SU-DHL-6 (cell line): Measurements from ENCODE around the gene EIF3J.
"Not testable (repeated sequence)": the region's sequence is repeated elsewhere in the genome, so short reads cannot be mapped to it uniquely, and the experiment has no call there.

ENCODE experiments used
- H2AFZ ChIP-seq: fragments of 200-600 bp; sonication (generic); 2 replicates; pipeline ENCODE4 v1.6.1; 2014; ENCODE audit warnings: low read depth, mild to moderate bottlenecking, moderate library complexity, mixed read lengths, antibody characterized with exemption, low read length; ENCODE audit not compliant: severe bottlenecking
- H3F3A ChIP-seq: fragments of 200-600 bp; shearing (Covaris generic); 2 replicates; pipeline ENCODE4 v1.6.0; 2016; ENCODE audit warnings: antibody characterized with exemption, mild to moderate bottlenecking; ENCODE audit not compliant: insufficient read depth
- H3K27ac ChIP-seq: fragments of 200-600 bp; sonication (generic); 2 replicates; pipeline ENCODE4 v1.5.1; 2016; ENCODE audit warnings: low read depth, mild to moderate bottlenecking, low read length, moderate library complexity, mixed read lengths
- H3K27me3 ChIP-seq: fragments of 200-600 bp; sonication (generic), shearing (Covaris generic); 2 replicates; pipeline ENCODE4 v1.6.0; 2014; ENCODE audit warnings: mild to moderate bottlenecking, low read length
- H3K36me3 ChIP-seq: fragments of 200-600 bp; sonication (generic); 2 replicates; pipeline ENCODE4 v1.6.1; 2014; ENCODE audit warnings: mild to moderate bottlenecking, low read length, mixed read lengths
- H3K4me2 ChIP-seq: fragments of 300-600, 200-600 bp; shearing (Covaris generic), sonication (generic); 2 replicates; pipeline ENCODE4 v1.6.0; 2014; ENCODE audit warnings: low read length, low read depth, mild to moderate bottlenecking; ENCODE audit not compliant: poor library complexity, severe bottlenecking
- H3K4me3 ChIP-seq: fragments of 200-600 bp; sonication (generic); 2 replicates; pipeline ENCODE4 v1.5.1; 2014; ENCODE audit warnings: antibody characterized with exemption, low read length, mild to moderate bottlenecking, mixed read lengths; ENCODE audit not compliant: insufficient read depth, poor library complexity, severe bottlenecking
- H3K79me2 ChIP-seq: fragments of 200-600 bp; sonication (generic); 2 replicates; pipeline ENCODE4 v1.6.1; 2014; ENCODE audit warnings: mild to moderate bottlenecking, low read length, moderate library complexity; ENCODE audit not compliant: insufficient read depth
- H3K9ac ChIP-seq: fragments of 200-600 bp; sonication (generic); 2 replicates; pipeline ENCODE4 v1.7.0; 2014; ENCODE audit warnings: mild to moderate bottlenecking, low read length
- H3K9me2 ChIP-seq: fragments of 200-600 bp; sonication (generic); replicated peaks from 2 replicates; pipeline ENCODE4 v1.6.1; 2014; ENCODE audit warnings: low read length; ENCODE audit not compliant: insufficient read depth
- H3K9me3 ChIP-seq: fragments of 200-600 bp; sonication (generic); 2 replicates; pipeline ENCODE4 v1.6.1; 2014; ENCODE audit warnings: low read length, mixed read lengths; ENCODE audit not compliant: insufficient read depth
- H4K20me1 ChIP-seq: fragments of 200-600 bp; sonication (generic); 2 replicates; pipeline ENCODE4 v1.6.1; 2014; ENCODE audit warnings: low read depth, mild to moderate bottlenecking, antibody characterized with exemption, low read length, moderate library complexity, mixed read lengths
- EZH2phosphoT487 ChIP-seq: fragments of 200-600 bp; sonication (generic), shearing (Covaris generic); conservative IDR thresholded peaks from 2 replicates; pipeline ENCODE4 v1.6.1; 2018; ENCODE audit warnings: mild to moderate bottlenecking, antibody characterized with exemption, low read length, moderate library complexity, mixed read lengths
- TF ChIP-seq, protein P1 (sequence below): fragments of 200-600 bp; sonication (generic); IDR thresholded peaks from one replicate; pipeline ENCODE4 v1.5.1; 2017; ENCODE audit warnings: antibody characterized with exemption, mild to moderate bottlenecking, low read length, moderate library complexity; ENCODE audit not compliant: insufficient read depth, poor library complexity, severe bottlenecking

EIF3J gene

DNA sequence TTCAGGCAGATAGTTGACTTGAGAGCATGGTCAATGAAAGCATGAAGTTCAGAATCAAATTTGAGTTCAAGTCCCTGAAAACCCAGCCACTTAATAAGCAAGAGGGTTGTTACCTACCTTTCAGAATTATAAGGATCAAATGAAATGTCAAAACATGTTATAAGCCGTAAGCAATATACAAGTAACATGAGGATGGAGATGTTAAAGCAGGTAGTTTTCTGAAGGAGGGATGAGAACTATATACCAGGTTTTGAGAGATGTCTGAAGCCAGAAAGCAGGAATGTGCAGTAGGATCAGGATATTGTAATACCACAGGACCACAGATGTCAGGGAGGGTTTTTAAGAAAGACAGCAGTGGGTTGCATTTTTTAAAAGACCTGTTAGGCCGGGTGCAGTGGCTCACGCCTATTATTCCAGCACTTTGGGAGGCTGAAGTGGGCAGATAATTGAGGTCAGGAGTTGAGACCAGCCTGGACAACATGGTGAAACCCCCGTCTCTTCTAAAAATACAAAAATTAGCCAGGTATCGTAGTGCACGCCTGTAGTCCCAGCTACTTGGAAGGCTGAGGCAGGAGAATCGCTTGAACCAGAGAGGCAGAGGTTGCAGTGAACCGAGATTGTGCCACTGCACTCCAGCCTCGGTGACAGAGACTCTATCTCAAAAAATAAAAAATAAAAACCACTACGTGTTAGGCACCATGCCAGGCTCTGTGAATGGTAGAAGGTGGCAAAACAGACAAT is 6.9 kb upstream of the EIF3J start:
- no peak overlapping the region for H3K9ac ChIP-seq
- no peaks in the 10 kb centered on the region for H3K9me3 ChIP-seq
- TF ChIP-seq, protein P1, sequence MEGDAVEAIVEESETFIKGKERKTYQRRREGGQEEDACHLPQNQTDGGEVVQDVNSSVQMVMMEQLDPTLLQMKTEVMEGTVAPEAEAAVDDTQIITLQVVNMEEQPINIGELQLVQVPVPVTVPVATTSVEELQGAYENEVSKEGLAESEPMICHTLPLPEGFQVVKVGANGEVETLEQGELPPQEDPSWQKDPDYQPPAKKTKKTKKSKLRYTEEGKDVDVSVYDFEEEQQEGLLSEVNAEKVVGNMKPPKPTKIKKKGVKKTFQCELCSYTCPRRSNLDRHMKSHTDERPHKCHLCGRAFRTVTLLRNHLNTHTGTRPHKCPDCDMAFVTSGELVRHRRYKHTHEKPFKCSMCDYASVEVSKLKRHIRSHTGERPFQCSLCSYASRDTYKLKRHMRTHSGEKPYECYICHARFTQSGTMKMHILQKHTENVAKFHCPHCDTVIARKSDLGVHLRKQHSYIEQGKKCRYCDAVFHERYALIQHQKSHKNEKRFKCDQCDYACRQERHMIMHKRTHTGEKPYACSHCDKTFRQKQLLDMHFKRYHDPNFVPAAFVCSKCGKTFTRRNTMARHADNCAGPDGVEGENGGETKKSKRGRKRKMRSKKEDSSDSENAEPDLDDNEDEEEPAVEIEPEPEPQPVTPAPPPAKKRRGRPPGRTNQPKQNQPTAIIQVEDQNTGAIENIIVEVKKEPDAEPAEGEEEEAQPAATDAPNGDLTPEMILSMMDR = no peak
- TF ChIP-seq EZH2phosphoT487 = no peak
- 0 out of 2 replicates have a peak, but pooled peaks cover 3% of the 10 kb centered on the region for H4K20me1 ChIP-seq
- no peak overlapping the region for H3K4me2 ChIP-seq
- peaks cover 52% of the 10 kb centered on the region for H3F3A ChIP-seq
- H3K9me2 ChIP-seq = no peaks in the 10 kb centered on the region
- no peak overlapping the region for H3K27ac ChIP-seq
- H2AFZ ChIP-seq = no peak overlapping the region
- no peak overlapping the region for H3K4me3 ChIP-seq
- H3K79me2 ChIP-seq = no peaks in the 10 kb centered on the region
- no peaks in the 10 kb centered on the region for H3K27me3 ChIP-seq
- H3K36me3 ChIP-seq = peaks cover 20% of the 10 kb centered on the region; the same call in 1 of the 2 replicates

DNA sequence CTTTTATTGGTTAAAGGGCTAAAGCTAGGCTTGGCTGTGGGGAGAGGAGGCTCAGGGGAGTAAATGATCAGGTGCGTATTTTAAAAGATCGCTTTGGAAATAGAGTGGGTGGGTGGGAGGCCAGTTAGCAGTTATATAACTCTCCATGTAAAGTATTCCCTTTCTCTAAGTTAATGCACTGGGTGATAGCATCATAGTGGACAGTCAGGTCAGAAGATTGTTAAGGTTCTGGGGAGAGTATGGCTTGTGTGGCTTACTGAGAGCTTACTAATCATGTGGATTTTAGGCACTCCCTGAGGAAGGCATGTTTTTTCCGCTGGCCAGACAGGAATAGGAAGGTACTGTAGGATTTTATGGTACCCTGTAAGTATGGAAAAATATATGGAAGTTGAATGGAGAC is 6.3 kb upstream of the EIF3J start:
- no peak for TF ChIP-seq EZH2phosphoT487
- Histone ChIP-seq H3F3A (peaks cover 47% of the 10 kb centered on the region), H3K36me3 (peaks cover 15% of the 10 kb centered on the region; the same call in 1 of the 2 replicates), H3K79me2 (no peaks in the 10 kb centered on the region), H2AFZ (no peak overlapping the region), H4K20me1 (0 out of 2 replicates have a peak, but pooled peaks cover 3% of the 10 kb centered on the region), H3K4me3 (no peak overlapping the region), H3K9me2 (no peaks in the 10 kb centered on the region), H3K27ac (no peak overlapping the region), H3K9ac (no peak overlapping the region), H3K4me2 (no peak overlapping the region), H3K27me3 (no peaks in the 10 kb centered on the region), H3K9me3 (no peaks in the 10 kb centered on the region)

DNA sequence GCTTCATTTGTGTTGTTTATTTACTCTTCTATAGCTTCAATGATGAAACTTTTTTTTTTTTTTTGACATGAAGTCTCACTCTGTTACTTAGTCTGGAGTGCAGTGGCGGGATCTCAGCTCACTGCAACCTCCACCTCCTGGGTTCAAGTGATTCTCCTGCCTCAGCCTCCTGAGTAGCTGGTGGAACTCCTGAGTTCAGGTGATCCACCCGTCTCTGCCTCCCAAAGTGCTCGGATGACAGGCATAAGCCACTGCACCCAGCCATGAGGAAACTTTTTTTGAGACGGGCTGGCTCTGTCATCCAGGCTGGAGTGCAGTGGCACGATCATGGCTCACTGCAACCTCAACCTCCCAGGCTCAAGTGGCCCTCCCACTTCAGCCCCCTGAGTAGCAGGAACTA is 4.7 kb upstream of the EIF3J start:
- H3K4me2 ChIP-seq, H2AFZ ChIP-seq, H3K9me2 ChIP-seq, H3K79me2 ChIP-seq, H3K27ac ChIP-seq, H3K4me3 ChIP-seq, H3K9ac ChIP-seq, H4K20me1 ChIP-seq, H3K36me3 ChIP-seq, H3K9me3 ChIP-seq, H3K27me3 ChIP-seq: not testable (repeated sequence)
- H3F3A ChIP-seq = peaks cover 32% of the 10 kb centered on the region

DNA sequence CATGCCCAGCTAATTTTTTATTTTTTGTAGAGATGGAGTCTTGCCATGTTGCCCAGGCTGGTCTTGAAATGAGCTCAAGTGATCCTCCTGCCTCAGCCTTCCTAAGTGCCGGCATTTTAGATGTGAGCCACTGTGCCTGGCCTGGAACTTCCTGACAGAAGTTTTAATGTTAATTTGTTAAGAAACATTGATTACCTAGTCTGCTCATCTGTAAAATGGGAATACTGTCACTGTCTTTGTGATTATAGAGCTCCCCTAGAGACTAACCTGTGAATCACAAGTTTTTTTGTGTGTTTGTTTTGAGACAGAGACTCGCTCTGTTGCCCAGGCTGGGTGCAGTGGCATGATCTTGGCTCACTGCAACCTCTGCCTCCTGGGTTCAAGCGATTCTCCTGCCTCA is 4.3 kb upstream of the EIF3J start:
- 0 out of 2 replicates have a peak, but pooled peaks cover 3% of the 10 kb centered on the region for H4K20me1 ChIP-seq
- TF ChIP-seq EZH2phosphoT487 = no peak
- TF ChIP-seq, protein P1 = peak; percentile 26
- H3K4me3 ChIP-seq = no peak overlapping the region
- H2AFZ ChIP-seq = no peak overlapping the region
- H3K9ac ChIP-seq = no peak overlapping the region
- no peaks in the 10 kb centered on the region for H3K27me3 ChIP-seq
- H3K36me3 ChIP-seq = no peaks in the 10 kb centered on the region
- H3K9me3 ChIP-seq = no peaks in the 10 kb centered on the region
- H3F3A ChIP-seq = peaks cover 30% of the 10 kb centered on the region
- no peak overlapping the region for H3K4me2 ChIP-seq
- H3K27ac ChIP-seq = no peak overlapping the region
- peaks cover 7% of the 10 kb centered on the region for H3K79me2 ChIP-seq
- H3K9me2 ChIP-seq = no peaks in the 10 kb centered on the region
